Esophagus muscularis mucosa (tissue), 3 donors: ENCODE results near the gene CCDC54.

Experiments used
- POLR2A ChIP-seq: fragments of 450-650 bp; IDR thresholded peaks from one replicate; pipeline ENCODE4 v1.6.1; 2017; ENCODE audit warnings: antibody characterized with exemption, moderate library complexity, mild to moderate bottlenecking, low read depth
- POLR2AphosphoS5 ChIP-seq, 2 donors: sonication (generic); formaldehyde crosslinking; IDR thresholded peaks; one replicate each; pipeline ENCODE4 v1.6.1; 2017; ENCODE audit warnings: antibody characterized with exemption in 2 of 2
- TF ChIP-seq, protein P1 (sequence below), 3 experiments: fragments of 200-600 bp in 2 of 3; fragments of 450-650 bp in 1 of 3; sonication (generic) in 2 of 3; IDR thresholded peaks; one replicate each; pipeline ENCODE4 v1.5.1; 2017 to 2019; ENCODE audit warnings: antibody characterized with exemption in 3 of 3, mild to moderate bottlenecking in 2 of 3, moderate library complexity in 1 of 3

DNA sequence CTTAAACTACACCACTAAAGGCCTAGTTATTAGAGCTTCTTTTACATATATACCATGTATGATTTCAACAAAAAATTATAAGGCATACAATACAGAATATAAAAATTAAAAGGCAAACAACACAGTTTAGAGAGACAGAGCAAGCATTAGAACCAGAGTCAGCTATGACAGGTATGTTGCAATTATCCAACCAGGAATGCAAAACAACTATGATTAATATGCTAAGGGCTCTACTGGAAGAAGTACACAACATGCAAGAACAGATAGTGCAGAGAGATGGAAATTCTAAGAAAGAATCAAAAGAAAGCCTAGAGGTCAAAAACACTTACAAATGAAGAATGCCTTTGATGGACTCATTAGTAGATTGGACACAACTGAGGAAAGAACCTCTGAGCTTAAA is 39.6 kb downstream of the CCDC54 start:
- TF ChIP-seq, protein P1, sequence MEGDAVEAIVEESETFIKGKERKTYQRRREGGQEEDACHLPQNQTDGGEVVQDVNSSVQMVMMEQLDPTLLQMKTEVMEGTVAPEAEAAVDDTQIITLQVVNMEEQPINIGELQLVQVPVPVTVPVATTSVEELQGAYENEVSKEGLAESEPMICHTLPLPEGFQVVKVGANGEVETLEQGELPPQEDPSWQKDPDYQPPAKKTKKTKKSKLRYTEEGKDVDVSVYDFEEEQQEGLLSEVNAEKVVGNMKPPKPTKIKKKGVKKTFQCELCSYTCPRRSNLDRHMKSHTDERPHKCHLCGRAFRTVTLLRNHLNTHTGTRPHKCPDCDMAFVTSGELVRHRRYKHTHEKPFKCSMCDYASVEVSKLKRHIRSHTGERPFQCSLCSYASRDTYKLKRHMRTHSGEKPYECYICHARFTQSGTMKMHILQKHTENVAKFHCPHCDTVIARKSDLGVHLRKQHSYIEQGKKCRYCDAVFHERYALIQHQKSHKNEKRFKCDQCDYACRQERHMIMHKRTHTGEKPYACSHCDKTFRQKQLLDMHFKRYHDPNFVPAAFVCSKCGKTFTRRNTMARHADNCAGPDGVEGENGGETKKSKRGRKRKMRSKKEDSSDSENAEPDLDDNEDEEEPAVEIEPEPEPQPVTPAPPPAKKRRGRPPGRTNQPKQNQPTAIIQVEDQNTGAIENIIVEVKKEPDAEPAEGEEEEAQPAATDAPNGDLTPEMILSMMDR (IDR thresholded peaks at IDR 0.05) = no peak
- TF ChIP-seq POLR2A (no peak), POLR2AphosphoS5 (IDR thresholded peaks at IDR 0.05) (no peak)
